ENCODE data around the gene NFATC2.

- TF ChIP-seq ZNF274 (IDR thresholded peaks at IDR 0.05; ENCODE audit: low read depth, low read length) = no peak
- TF ChIP-seq YY1 (IDR thresholded peaks at IDR 0.05; ENCODE audit: insufficient read depth, insufficient read length) = no peak
Observed at GRCh38 chr20:51412951-51413481, 129.5 kb downstream of the NFATC2 start.

Data from NT2/D1 (cell line).